B cell (primary cell): ENCODE results near the gene RIPK1.

Source experiments
- CTCF ChIP-seq: fragments of 200-600 bp; IDR thresholded peaks from one replicate; pipeline ENCODE4 v1.8.0; 2022; ENCODE audit warnings: antibody characterized with exemption, mild to moderate bottlenecking
- EZH2 ChIP-seq: IDR thresholded peaks from 2 replicates; pipeline ENCODE4 v1.6.1; 2012; ENCODE audit warnings: borderline replicate concordance, low read depth, mild to moderate bottlenecking, moderate library complexity, low read length; ENCODE audit not compliant: insufficient read depth, poor library complexity, severe bottlenecking

GRCh38 chr6:3157131-3157933 lies 89.0 kb downstream of the RIPK1 start, which contains the start of gene TUBB2A:
- TF ChIP-seq CTCF, result peak; percentile 70
- no peak for TF ChIP-seq EZH2
